SK-N-SH (cell line): ENCODE data around the gene ADD1. TPM values are rescaled to one million over a fixed set of nuclear protein-coding genes. Genes with fewer than 3 reads are reported as not detected.

Experiments
- CTCF ChIP-seq: fragments of 200-600 bp; sonication (generic); IDR thresholded peaks from 2 replicates; pipeline ENCODE4 v1.6.1; 2017; ENCODE audit warnings: antibody characterized with exemption, mild to moderate bottlenecking, moderate library complexity
- ELF1 ChIP-seq: IDR thresholded peaks from 2 replicates; pipeline ENCODE4 v1.4.0; 2012
- FOXM1 ChIP-seq: IDR thresholded peaks from 2 replicates; pipeline ENCODE4 v1.4.0; 2012; ENCODE audit warnings: low read depth, mild to moderate bottlenecking
- GABPA ChIP-seq: IDR thresholded peaks from 2 replicates; pipeline ENCODE4 v1.4.0; 2012; ENCODE audit warnings: low read depth, mild to moderate bottlenecking
- IRF3 ChIP-seq: fragments of 150-350 bp; IDR thresholded peaks from 2 replicates; pipeline ENCODE4 v1.6.1; 2016; ENCODE audit warnings: mild to moderate bottlenecking, low read depth, low read length
- JUND ChIP-seq: IDR thresholded peaks from 2 replicates; pipeline ENCODE4 v1.4.0; 2012
- MAX ChIP-seq: IDR thresholded peaks from 2 replicates; pipeline ENCODE4 v1.4.0; 2012; ENCODE audit warnings: low read depth
- MXI1 ChIP-seq: IDR thresholded peaks from 2 replicates; pipeline ENCODE4 v1.6.1; 2012; ENCODE audit warnings: mild to moderate bottlenecking, low read depth, low read length, improper control_type of control experiment
- NRF1 ChIP-seq: IDR thresholded peaks from 2 replicates; pipeline ENCODE4 v1.6.1; 2012; ENCODE audit warnings: low read depth, mild to moderate bottlenecking, low read length
- PBX3 ChIP-seq: IDR thresholded peaks from 2 replicates; pipeline ENCODE4; 2012
- RAD21 ChIP-seq: IDR thresholded peaks from 2 replicates; pipeline ENCODE4 v1.6.1; 2012; ENCODE audit warnings: mild to moderate bottlenecking, low read length
- RXRA ChIP-seq: IDR thresholded peaks from 2 replicates; pipeline ENCODE4 v1.4.0; 2012; ENCODE audit warnings: low read depth, mild to moderate bottlenecking, borderline replicate concordance
- TAF1 ChIP-seq: IDR thresholded peaks from 2 replicates; pipeline ENCODE4 v1.6.1; 2012; ENCODE audit warnings: low read depth, mild to moderate bottlenecking, low read length, moderate library complexity, borderline replicate concordance
- TCF12 ChIP-seq: IDR thresholded peaks from 2 replicates; pipeline ENCODE4 v1.4.0; 2012
- TEAD4 ChIP-seq: IDR thresholded peaks from 2 replicates; pipeline ENCODE4 v1.4.0; 2012; ENCODE audit warnings: mild to moderate bottlenecking, borderline replicate concordance; ENCODE audit not compliant: insufficient read depth
- USF1 ChIP-seq: IDR thresholded peaks from 2 replicates; pipeline ENCODE4 v1.4.0; 2012; ENCODE audit warnings: low read depth, borderline replicate concordance
- USF2 ChIP-seq: fragments of 150-350 bp; IDR thresholded peaks from 2 replicates; pipeline ENCODE4 v1.6.1; 2017; ENCODE audit warnings: antibody characterized with exemption, low read length, low read depth, borderline replicate concordance
- polyA plus RNA-seq, 3 experiments: library from polyadenylated mRNA; depleted of rRNA; stranded (reverse); fragments of >200 nt; gene quantifications; 2 replicates each; pipeline ENCODE4 v1.2.3, GENCODE V29; 2012

Gene ADD1
- polyA plus RNA-seq, 1 of the 3 experiments (the other 2 are of a cell fraction) = 155 TPM

GRCh38 chr4:2934813-2935761 lies 91.4 kb downstream of the ADD1 start (continued):
- TF ChIP-seq ELF1 = peak; percentile 69
- peak; percentile 83 for TF ChIP-seq GABPA
- no peak for TF ChIP-seq RXRA
- no peak for TF ChIP-seq FOXM1
- TF ChIP-seq JUND = no peak
- peak; percentile 87 for TF ChIP-seq MXI1
- TF ChIP-seq TCF12 = no peak
- TF ChIP-seq RAD21 = no peak
- TF ChIP-seq MAX = peak; percentile 50
- TF ChIP-seq NRF1 = no peak; the same call in 1 of the 2 replicates
- no peak for TF ChIP-seq PBX3
- TF ChIP-seq CTCF = no peak
- TF ChIP-seq USF1 = no peak
- TF ChIP-seq TEAD4 = no peak
- no peak for TF ChIP-seq IRF3
- TF ChIP-seq TAF1 = peak; percentile 80
- no peak for TF ChIP-seq USF2
